SK-N-SH treated with all-trans-retinoic acid at 6 μM for 48 hours (cell line): ENCODE results near the gene ZNF778.

Experiments
- ATAC-seq: fragments of 200-7000 bp; cut with Tn5 transposase; 3 replicates; pipeline ENCODE4 v1.9.1; 2020; ENCODE audit warnings: mild to moderate bottlenecking, moderate library complexity
- ARNTL ChIP-seq: fragments of 450-650 bp; formaldehyde crosslinking; IDR thresholded peaks from 2 replicates; pipeline ENCODE4 v1.5.0; 2020; ENCODE audit warnings: low read depth, mild to moderate bottlenecking, moderate library complexity, borderline replicate concordance
- BACH2 ChIP-seq: fragments of 250-450 bp; sonication (Bioruptor Pico); IDR thresholded peaks from 2 replicates; pipeline ENCODE4 v1.9.0; 2021; ENCODE audit warnings: mild to moderate bottlenecking, borderline replicate concordance
- CREB5 ChIP-seq: fragments of 250-450 bp; sonication (Bioruptor Pico); IDR thresholded peaks from 2 replicates; pipeline ENCODE4 v1.5.1; 2020; ENCODE audit warnings: low read depth, mild to moderate bottlenecking, moderate library complexity
- CSDC2 ChIP-seq: fragments of 250-450 bp; sonication (Bioruptor Pico); IDR thresholded peaks from 2 replicates; pipeline ENCODE4 v1.5.0; 2020; ENCODE audit warnings: mild to moderate bottlenecking, moderate library complexity
- CSRNP3 ChIP-seq: fragments of 250-450 bp; sonication (Bioruptor Pico); IDR thresholded peaks from 2 replicates; pipeline ENCODE4 v1.5.1; 2021; ENCODE audit warnings: mild to moderate bottlenecking, moderate library complexity
- ESRRG ChIP-seq: fragments of 250-450 bp; sonication (Bioruptor Pico); IDR thresholded peaks from 2 replicates; pipeline ENCODE4 v1.6.1; 2021; ENCODE audit warnings: mild to moderate bottlenecking
- GLIS3 ChIP-seq: fragments of 250-450 bp; sonication (Bioruptor Pico); IDR thresholded peaks from 2 replicates; pipeline ENCODE4 v1.5.0; 2020; ENCODE audit warnings: mild to moderate bottlenecking, moderate library complexity
- ISL1 ChIP-seq: fragments of 250-450 bp; sonication (Bioruptor Pico); IDR thresholded peaks from 2 replicates; pipeline ENCODE4 v2.1.2; 2022; ENCODE audit warnings: mild to moderate bottlenecking, moderate library complexity
- POU6F1 ChIP-seq: fragments of 250-450 bp; sonication (Bioruptor Pico); IDR thresholded peaks from 2 replicates; pipeline ENCODE4 v1.8.0; 2021; ENCODE audit warnings: low read depth, mild to moderate bottlenecking, moderate library complexity, borderline replicate concordance
- PPARA ChIP-seq: fragments of 250-450 bp; sonication (Bioruptor Pico); IDR thresholded peaks from 2 replicates; pipeline ENCODE4 v1.5.0; 2020; ENCODE audit warnings: mild to moderate bottlenecking, borderline replicate concordance
- RARB ChIP-seq: fragments of 250-450 bp; sonication (Bioruptor Pico); IDR thresholded peaks from 2 replicates; pipeline ENCODE4 v1.8.0; 2021; ENCODE audit warnings: mild to moderate bottlenecking, moderate library complexity
- TCF4 ChIP-seq: fragments of 250-450 bp; sonication (Bioruptor Pico); IDR thresholded peaks from 2 replicates; pipeline ENCODE4 v1.8.0; 2021; ENCODE audit warnings: mild to moderate bottlenecking, moderate library complexity, borderline replicate concordance
- TOX ChIP-seq: fragments of 250-450 bp; sonication (Bioruptor Pico); IDR thresholded peaks from 2 replicates; pipeline ENCODE4 v1.8.0; 2021; ENCODE audit warnings: mild to moderate bottlenecking, moderate library complexity, borderline replicate concordance
- ZC3H10 ChIP-seq: fragments of 250-450 bp; sonication (Bioruptor Pico); IDR thresholded peaks from 2 replicates; pipeline ENCODE4 v1.5.1; 2021; ENCODE audit warnings: mild to moderate bottlenecking, moderate library complexity
- ZFP3 ChIP-seq: fragments of 250-450 bp; sonication (Bioruptor Pico); IDR thresholded peaks from 2 replicates; pipeline ENCODE4 v1.5.0; 2020; ENCODE audit warnings: mild to moderate bottlenecking, moderate library complexity
- ZFP30 ChIP-seq: fragments of 450-650 bp; formaldehyde crosslinking; IDR thresholded peaks from 2 replicates; pipeline ENCODE4 v1.5.0; 2022; ENCODE audit warnings: mild to moderate bottlenecking, moderate library complexity
- ZNF565 ChIP-seq: fragments of 450-650 bp; formaldehyde crosslinking; conservative IDR thresholded peaks from 2 replicates; pipeline ENCODE4 v1.5.0; 2020; ENCODE audit warnings: low read depth, mild to moderate bottlenecking, moderate library complexity
- ZNF70 ChIP-seq: fragments of 450-650 bp; formaldehyde crosslinking; IDR thresholded peaks from 2 replicates; pipeline ENCODE4 v1.5.0; 2020; ENCODE audit warnings: mild to moderate bottlenecking, moderate library complexity
- ZNF8 ChIP-seq: fragments of 450-650 bp; formaldehyde crosslinking; IDR thresholded peaks from 2 replicates; pipeline ENCODE4 v1.5.0; 2020; ENCODE audit warnings: mild to moderate bottlenecking, moderate library complexity
- TF ChIP-seq, protein P1 (sequence below): fragments of 250-450 bp; sonication (Bioruptor Pico); IDR thresholded peaks from 2 replicates; pipeline ENCODE4 v1.5.0; 2020; ENCODE audit warnings: mild to moderate bottlenecking, moderate library complexity

ZNF778 gene

GRCh38 chr16:89169778-89170177, 47.7 kb upstream of the ZNF778 start (continued):
- TF ChIP-seq ESRRG (CRISPR knock-in tag): no peak
- TF ChIP-seq GLIS3 (CRISPR knock-in tag): no peak
- TF ChIP-seq ZC3H10 (CRISPR knock-in tag): no peak
- TF ChIP-seq ZNF8 (CRISPR knock-in tag): no peak

- no peak for ATAC-seq
- TF ChIP-seq ZFP30 (CRISPR knock-in tag) (no peak), TCF4 (CRISPR knock-in tag) (no peak), ISL1 (no peak), ZNF8 (CRISPR knock-in tag) (no peak)
Measured at GRCh38 chr16:89170346-89171215, 46.9 kb upstream of the ZNF778 start.

GRCh38 chr16:89171216-89172170, 46.0 kb upstream of the ZNF778 start, which contains the start of gene CDH15:
CDH15 (plus strand) TSS chr16:89171748; CDS start chr16:89171832, 84 bp downstream.
- ATAC-seq: peak; percentile 82

DNA sequence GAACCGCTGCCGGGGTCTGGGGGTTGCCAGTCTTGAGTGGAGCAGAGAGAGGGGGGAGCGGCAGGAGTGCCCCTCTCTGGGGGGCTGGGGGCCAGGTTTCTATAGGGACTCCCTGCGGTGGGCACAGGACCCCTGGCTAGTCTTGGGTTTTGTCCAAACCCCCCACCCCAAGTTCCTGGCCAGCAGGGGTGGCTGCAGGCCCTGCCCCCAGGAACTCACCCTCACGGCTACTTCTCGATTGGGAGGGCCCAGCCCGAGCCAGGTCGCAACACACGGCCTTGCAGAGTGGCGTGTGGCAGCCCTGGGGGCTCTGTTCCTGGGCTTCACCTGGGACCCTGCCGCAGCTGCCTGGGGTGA, 45.4 kb upstream of the ZNF778 start:
- TF ChIP-seq BACH2 (CRISPR knock-in tag) (no peak), TOX (CRISPR knock-in tag) (no peak), ZFP30 (CRISPR knock-in tag) (no peak), ARNTL (CRISPR knock-in tag) (no peak), CSRNP3 (CRISPR knock-in tag) (no peak)
- TF ChIP-seq, all 23 proteins: peak for 0
- no peak for ATAC-seq

More at GRCh38 chr16:89171216-89172170, 46.0 kb upstream of the ZNF778 start, which contains the start of gene CDH15:
- TF ChIP-seq RARB (CRISPR knock-in tag): no peak
- no peak for TF ChIP-seq TOX (CRISPR knock-in tag)
- TF ChIP-seq ZC3H10 (CRISPR knock-in tag): no peak
- TF ChIP-seq CSDC2 (CRISPR knock-in tag): no peak
- TF ChIP-seq ESRRG (CRISPR knock-in tag): no peak

DNA sequence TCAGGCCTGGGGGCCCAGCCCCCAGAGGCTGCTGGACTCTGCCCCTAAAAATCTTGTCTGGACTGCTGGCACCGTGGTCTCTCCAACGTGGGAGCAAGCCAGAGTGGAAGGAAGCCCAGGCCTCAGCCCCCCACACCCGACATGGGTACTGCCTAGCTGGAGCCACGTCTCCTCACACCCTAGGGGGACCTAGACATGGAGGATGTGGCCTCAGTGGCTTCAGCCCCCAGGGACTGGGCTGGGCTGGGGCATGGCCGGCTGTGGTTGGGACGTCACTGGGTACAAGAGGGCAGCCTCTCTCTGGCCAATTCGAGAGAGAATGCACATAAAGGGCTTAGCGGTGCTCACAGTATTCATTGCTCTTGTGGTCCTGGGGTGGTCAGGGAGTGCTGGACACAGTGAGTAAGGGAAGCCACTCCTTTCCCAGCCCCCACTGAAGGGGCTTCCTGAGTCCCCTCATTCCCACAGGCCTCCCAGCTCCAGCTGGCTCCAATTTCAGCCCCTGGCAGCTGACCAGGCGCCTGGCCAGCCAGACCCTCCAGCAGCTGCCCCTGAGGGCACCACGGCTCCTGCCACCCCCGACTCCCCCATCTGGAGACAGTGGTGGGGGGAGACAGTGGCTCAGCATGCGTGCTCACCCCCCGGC, 44.9 kb upstream of the ZNF778 start:
- TF ChIP-seq ZFP3 (CRISPR knock-in tag): no peak
- TF ChIP-seq CSRNP3 (CRISPR knock-in tag): no peak
- no peak for TF ChIP-seq ZNF70
- TF ChIP-seq ZFP30 (CRISPR knock-in tag): no peak
- TF ChIP-seq GLIS3 (CRISPR knock-in tag): no peak
- TF ChIP-seq TCF4 (CRISPR knock-in tag): no peak
- TF ChIP-seq CSDC2 (CRISPR knock-in tag): no peak
- no peak for TF ChIP-seq POU6F1 (CRISPR knock-in tag)
- TF ChIP-seq ISL1: no peak
- no peak for TF ChIP-seq ARNTL (CRISPR knock-in tag)
- no peak for TF ChIP-seq ZNF565 (CRISPR knock-in tag)
- TF ChIP-seq ZNF8 (CRISPR knock-in tag): no peak
- TF ChIP-seq RARB (CRISPR knock-in tag): no peak
- no peak for TF ChIP-seq PPARA (CRISPR knock-in tag)
- TF ChIP-seq, protein P1, sequence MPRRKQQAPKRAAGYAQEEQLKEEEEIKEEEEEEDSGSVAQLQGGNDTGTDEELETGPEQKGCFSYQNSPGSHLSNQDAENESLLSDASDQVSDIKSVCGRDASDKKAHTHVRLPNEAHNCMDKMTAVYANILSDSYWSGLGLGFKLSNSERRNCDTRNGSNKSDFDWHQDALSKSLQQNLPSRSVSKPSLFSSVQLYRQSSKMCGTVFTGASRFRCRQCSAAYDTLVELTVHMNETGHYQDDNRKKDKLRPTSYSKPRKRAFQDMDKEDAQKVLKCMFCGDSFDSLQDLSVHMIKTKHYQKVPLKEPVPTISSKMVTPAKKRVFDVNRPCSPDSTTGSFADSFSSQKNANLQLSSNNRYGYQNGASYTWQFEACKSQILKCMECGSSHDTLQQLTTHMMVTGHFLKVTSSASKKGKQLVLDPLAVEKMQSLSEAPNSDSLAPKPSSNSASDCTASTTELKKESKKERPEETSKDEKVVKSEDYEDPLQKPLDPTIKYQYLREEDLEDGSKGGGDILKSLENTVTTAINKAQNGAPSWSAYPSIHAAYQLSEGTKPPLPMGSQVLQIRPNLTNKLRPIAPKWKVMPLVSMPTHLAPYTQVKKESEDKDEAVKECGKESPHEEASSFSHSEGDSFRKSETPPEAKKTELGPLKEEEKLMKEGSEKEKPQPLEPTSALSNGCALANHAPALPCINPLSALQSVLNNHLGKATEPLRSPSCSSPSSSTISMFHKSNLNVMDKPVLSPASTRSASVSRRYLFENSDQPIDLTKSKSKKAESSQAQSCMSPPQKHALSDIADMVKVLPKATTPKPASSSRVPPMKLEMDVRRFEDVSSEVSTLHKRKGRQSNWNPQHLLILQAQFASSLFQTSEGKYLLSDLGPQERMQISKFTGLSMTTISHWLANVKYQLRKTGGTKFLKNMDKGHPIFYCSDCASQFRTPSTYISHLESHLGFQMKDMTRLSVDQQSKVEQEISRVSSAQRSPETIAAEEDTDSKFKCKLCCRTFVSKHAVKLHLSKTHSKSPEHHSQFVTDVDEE: no peak
- no peak for TF ChIP-seq CREB5 (CRISPR knock-in tag)
- no peak for TF ChIP-seq BACH2 (CRISPR knock-in tag)
- peak; percentile 3; the same call in 1 of the 3 replicates for ATAC-seq
